NCI-H1092 (cell line): Measurements from ENCODE around the gene CCDC28A.

Experiments
- DNase-seq: peaks from one replicate; lab custom pipeline; 2025; lab: John Stamatoyannopoulos, UW

CCDC28A gene

GRCh38 chr6:138833816-138834539 lies 60.4 kb downstream of the CCDC28A start:
- peak; percentile 81 for DNase-seq

- no peak for DNase-seq
Measured at GRCh38 chr6:138837246-138837645, 63.7 kb downstream of the CCDC28A start.
